ENCODE data around the gene CDK5RAP1.

CDK5RAP1 gene

GRCh38 chr20:33373735-33374605 lies 27.3 kb downstream of the CDK5RAP1 start:
- peak; percentile 92 for DNase-seq

GRCh38 chr20:33372993-33373441 lies 28.3 kb downstream of the CDK5RAP1 start:
- no peak for DNase-seq

GRCh38 chr20:33370291-33370690 lies 31.0 kb downstream of the CDK5RAP1 start:
- DNase-seq, result peak; percentile 64

- DNase-seq, result no peak
Measured at GRCh38 chr20:33362898-33363297, 38.4 kb downstream of the CDK5RAP1 start.

GRCh38 chr20:33359399-33360261 lies 41.7 kb downstream of the CDK5RAP1 start:
- no peak for DNase-seq

- no peak for DNase-seq
Measured at GRCh38 chr20:33353013-33353402, 48.3 kb downstream of the CDK5RAP1 start.

GRCh38 chr20:33352258-33353012 lies 48.9 kb downstream of the CDK5RAP1 start:
- no peak for DNase-seq

GRCh38 chr20:33351696-33352095 lies 49.6 kb downstream of the CDK5RAP1 start:
- no peak for DNase-seq

GRCh38 chr20:33349493-33349892 lies 51.8 kb downstream of the CDK5RAP1 start:
- DNase-seq, result no peak

- DNase-seq, result no peak
Measured at GRCh38 chr20:33348136-33348937, 53.0 kb downstream of the CDK5RAP1 start.

GRCh38 chr20:33345342-33345741 lies 56.0 kb downstream of the CDK5RAP1 start:
- DNase-seq, result no peak

- no peak for DNase-seq
Measured at GRCh38 chr20:33343521-33343920, 57.8 kb downstream of the CDK5RAP1 start.

- DNase-seq, result no peak
Measured at GRCh38 chr20:33339515-33340058, 61.7 kb downstream of the CDK5RAP1 start.

- DNase-seq, result no peak
Measured at GRCh38 chr20:33338467-33339258, 62.7 kb downstream of the CDK5RAP1 start.

GRCh38 chr20:33337531-33338165 lies 63.7 kb downstream of the CDK5RAP1 start:
- no peak for DNase-seq

- DNase-seq, result no peak
Measured at GRCh38 chr20:33337119-33337518, 64.2 kb downstream of the CDK5RAP1 start.

GRCh38 chr20:33336375-33336774 lies 64.9 kb downstream of the CDK5RAP1 start:
- DNase-seq, result no peak

GRCh38 chr20:33334111-33334510 lies 67.2 kb downstream of the CDK5RAP1 start:
- DNase-seq, result no peak

GRCh38 chr20:33333616-33334015 lies 67.7 kb downstream of the CDK5RAP1 start:
- DNase-seq, result no peak

GRCh38 chr20:33332905-33333456 lies 68.3 kb downstream of the CDK5RAP1 start:
- DNase-seq, result no peak

Data from kidney glomerular epithelial cell (primary cell).